Gastroesophageal sphincter (tissue), 3 donors: ENCODE measurements around the gene KPNB1.

Experiments
- EP300 ChIP-seq: sonication (generic); formaldehyde crosslinking; IDR thresholded peaks from one replicate; pipeline ENCODE4 v1.6.1; 2017; ENCODE audit warnings: antibody characterized with exemption, mild to moderate bottlenecking
- POLR2A ChIP-seq, 2 donors: fragments of 450-650 bp; IDR thresholded peaks; one replicate each; pipeline ENCODE4 v1.6.1; 2017; ENCODE audit warnings: antibody characterized with exemption in 2 of 2, mild to moderate bottlenecking in 2 of 2, moderate library complexity in 1 of 2
- TF ChIP-seq, protein P1 (sequence below), 4 experiments: fragments of 200-600 bp in 2 of 4; fragments of 450-650 bp in 2 of 4; sonication (generic) in 1 of 4; IDR thresholded peaks; one replicate each; pipeline ENCODE4 v1.5.1; 2017 to 2019; ENCODE audit warnings: antibody characterized with exemption in 4 of 4, mild to moderate bottlenecking in 2 of 4, moderate library complexity in 2 of 4

- TF ChIP-seq, protein P1, sequence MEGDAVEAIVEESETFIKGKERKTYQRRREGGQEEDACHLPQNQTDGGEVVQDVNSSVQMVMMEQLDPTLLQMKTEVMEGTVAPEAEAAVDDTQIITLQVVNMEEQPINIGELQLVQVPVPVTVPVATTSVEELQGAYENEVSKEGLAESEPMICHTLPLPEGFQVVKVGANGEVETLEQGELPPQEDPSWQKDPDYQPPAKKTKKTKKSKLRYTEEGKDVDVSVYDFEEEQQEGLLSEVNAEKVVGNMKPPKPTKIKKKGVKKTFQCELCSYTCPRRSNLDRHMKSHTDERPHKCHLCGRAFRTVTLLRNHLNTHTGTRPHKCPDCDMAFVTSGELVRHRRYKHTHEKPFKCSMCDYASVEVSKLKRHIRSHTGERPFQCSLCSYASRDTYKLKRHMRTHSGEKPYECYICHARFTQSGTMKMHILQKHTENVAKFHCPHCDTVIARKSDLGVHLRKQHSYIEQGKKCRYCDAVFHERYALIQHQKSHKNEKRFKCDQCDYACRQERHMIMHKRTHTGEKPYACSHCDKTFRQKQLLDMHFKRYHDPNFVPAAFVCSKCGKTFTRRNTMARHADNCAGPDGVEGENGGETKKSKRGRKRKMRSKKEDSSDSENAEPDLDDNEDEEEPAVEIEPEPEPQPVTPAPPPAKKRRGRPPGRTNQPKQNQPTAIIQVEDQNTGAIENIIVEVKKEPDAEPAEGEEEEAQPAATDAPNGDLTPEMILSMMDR (IDR thresholded peaks at IDR 0.05), result no peak
- no peak for TF ChIP-seq POLR2A (IDR thresholded peaks at IDR 0.05)
- no peak for TF ChIP-seq EP300
Observed at GRCh38 chr17:47632991-47633390, 16.7 kb upstream of the KPNB1 start.
